ENCODE measurements around the gene SDK1. TPM values are rescaled to one million over a fixed set of nuclear protein-coding genes. Genes with fewer than 3 reads are reported as not detected.

The SDK1 gene
- total RNA-seq, 4 donors from 2014 or later = 1.3 to 5.0 (median 2.0) TPM

- intact Hi-C loops (cut with DNase I) = no loop called here
- no peak overlapping the region for H3K27ac ChIP-seq
- H3K4me1 ChIP-seq = no peaks in the 10 kb centered on the region
- no peak for TF ChIP-seq POLR2A (IDR thresholded peaks at IDR 0.05)
- no peak for TF ChIP-seq CTCF (IDR thresholded peaks at IDR 0.05)
- H3K9me3 ChIP-seq = no peaks in the 10 kb centered on the region
- 88 to 93% methylated on average over 10 of the region's 10 CpGs for WGBS, 2 donors
- no peak for DNase-seq
- H3K4me3 ChIP-seq (replicated peaks in 1 of 3) = no peak overlapping the region
- H3K27me3 ChIP-seq = no peaks in the 10 kb centered on the region
- no peaks in the 10 kb centered on the region for H3K36me3 ChIP-seq
Observed at GRCh38 chr7:4023502-4023901, 722.5 kb downstream of the SDK1 start.

- H3K4me1 ChIP-seq = no peaks in the 10 kb centered on the region
- H3K27me3 ChIP-seq = no peaks in the 10 kb centered on the region
- TF ChIP-seq CTCF (IDR thresholded peaks at IDR 0.05) = no peak
- no peak for TF ChIP-seq POLR2A (IDR thresholded peaks at IDR 0.05)
- intact Hi-C loops (cut with DNase I) = no loop called here
- no peak for DNase-seq
- WGBS, 2 donors = 28 to 44% methylated on average over 1 of the region's 1 CpG
- H3K36me3 ChIP-seq = no peaks in the 10 kb centered on the region
- no peak overlapping the region for H3K27ac ChIP-seq
- no peak overlapping the region for H3K4me3 ChIP-seq (replicated peaks in 1 of 3)
- H3K9me3 ChIP-seq = no peaks in the 10 kb centered on the region
Observed at GRCh38 chr7:4024133-4024532, 723.1 kb downstream of the SDK1 start.

GRCh38 chr7:4024806-4025205 is 723.8 kb downstream of the SDK1 start:
- no peak for DNase-seq
- intact Hi-C loops (cut with DNase I) = no loop called here
- no peaks in the 10 kb centered on the region for H3K4me1 ChIP-seq
- WGBS, 2 donors = 92 to 95% methylated on average over 7 of the region's 7 CpGs
- no peak for TF ChIP-seq POLR2A (IDR thresholded peaks at IDR 0.05)
- no peak for TF ChIP-seq CTCF (IDR thresholded peaks at IDR 0.05)
- H3K9me3 ChIP-seq = no peaks in the 10 kb centered on the region
- no peaks in the 10 kb centered on the region for H3K27me3 ChIP-seq
- no peaks in the 10 kb centered on the region for H3K36me3 ChIP-seq
- H3K4me3 ChIP-seq (replicated peaks in 1 of 3) = no peak overlapping the region
- no peak overlapping the region for H3K27ac ChIP-seq

GRCh38 chr7:4025210-4025609 is 724.2 kb downstream of the SDK1 start:
- Histone ChIP-seq H3K27me3 (no peaks in the 10 kb centered on the region), H3K27ac (no peak overlapping the region)
- WGBS, 2 donors = 90 to 96% methylated on average over 12 of the region's 12 CpGs

More at GRCh38 chr7:4025210-4025609, 724.2 kb downstream of the SDK1 start:
- intact Hi-C loops (cut with DNase I) = no loop called here
- DNase-seq = no peak
- Histone ChIP-seq H3K4me3 (replicated peaks in 1 of 3) (no peak overlapping the region), H3K9me3 (no peaks in the 10 kb centered on the region), H3K36me3 (no peaks in the 10 kb centered on the region), H3K4me1 (no peaks in the 10 kb centered on the region)
- TF ChIP-seq CTCF (IDR thresholded peaks at IDR 0.05) (no peak), POLR2A (IDR thresholded peaks at IDR 0.05) (no peak)
